ENCODE results near the gene SCAI.

The SCAI gene

GRCh38 chr9:125126019-125126746, 17.1 kb downstream of the SCAI start (continued):
- TF ChIP-seq ZNF155 (tag by site-specific recombination; IDR thresholded peaks at IDR 0.05) (no peak), BCL11A (tag by site-specific recombination; IDR thresholded peaks at IDR 0.05; ENCODE audit: low read depth) (no peak), ZNF654 (tag by site-specific recombination; IDR thresholded peaks at IDR 0.05; ENCODE audit: low read depth) (no peak), ZNF585B (tag by site-specific recombination; IDR thresholded peaks at IDR 0.05) (no peak), OSR2 (tag by site-specific recombination; IDR thresholded peaks at IDR 0.05) (no peak), ZNF48 (tag by site-specific recombination; IDR thresholded peaks at IDR 0.05) (no peak), ZNF292 (tag by site-specific recombination; IDR thresholded peaks at IDR 0.05; ENCODE audit: borderline replicate concordance, low read depth) (no peak), ZNF433 (tag by site-specific recombination; IDR thresholded peaks at IDR 0.05; ENCODE audit: low read depth) (no peak), ZFP69B (tag by site-specific recombination; IDR thresholded peaks at IDR 0.05) (no peak), GLI4 (tag by site-specific recombination; IDR thresholded peaks at IDR 0.05) (no peak), YY1 (tag by site-specific recombination; IDR thresholded peaks at IDR 0.05) (no peak), ZNF610 (tag by site-specific recombination; IDR thresholded peaks at IDR 0.05; ENCODE audit: borderline replicate concordance) (no peak), ZNF214 (tag by site-specific recombination; IDR thresholded peaks at IDR 0.05; ENCODE audit: borderline replicate concordance) (no peak), ZBTB10 (tag by site-specific recombination; IDR thresholded peaks at IDR 0.05) (no peak), ZNF394 (tag by site-specific recombination; IDR thresholded peaks at IDR 0.05; ENCODE audit: borderline replicate concordance) (no peak), GLIS1 (tag by site-specific recombination; IDR thresholded peaks at IDR 0.05) (peak; percentile 16; the same call in 1 of the 2 replicates), ZNF140 (tag by site-specific recombination; IDR thresholded peaks at IDR 0.05) (no peak)
- TF ChIP-seq, protein P1, sequence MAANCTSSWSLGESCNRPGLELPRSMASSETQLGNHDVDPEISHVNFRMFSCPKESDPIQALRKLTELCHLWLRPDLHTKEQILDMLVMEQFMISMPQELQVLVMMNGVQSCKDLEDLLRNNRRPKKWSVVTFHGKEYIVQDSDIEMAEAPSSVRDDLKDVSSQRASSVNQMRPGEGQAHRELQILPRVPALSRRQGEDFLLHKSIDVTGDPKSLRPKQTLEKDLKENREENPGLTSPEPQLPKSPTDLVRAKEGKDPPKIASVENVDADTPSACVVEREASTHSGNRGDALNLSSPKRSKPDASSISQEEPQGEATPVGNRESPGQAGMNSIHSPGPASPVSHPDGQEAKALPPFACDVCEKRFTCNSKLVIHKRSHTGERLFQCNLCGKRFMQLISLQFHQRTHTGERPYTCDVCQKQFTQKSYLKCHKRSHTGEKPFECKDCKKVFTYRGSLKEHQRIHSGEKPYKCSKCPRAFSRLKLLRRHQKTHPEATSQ (tag by site-specific recombination; IDR thresholded peaks at IDR 0.05), result no peak
- TF ChIP-seq, protein P2, sequence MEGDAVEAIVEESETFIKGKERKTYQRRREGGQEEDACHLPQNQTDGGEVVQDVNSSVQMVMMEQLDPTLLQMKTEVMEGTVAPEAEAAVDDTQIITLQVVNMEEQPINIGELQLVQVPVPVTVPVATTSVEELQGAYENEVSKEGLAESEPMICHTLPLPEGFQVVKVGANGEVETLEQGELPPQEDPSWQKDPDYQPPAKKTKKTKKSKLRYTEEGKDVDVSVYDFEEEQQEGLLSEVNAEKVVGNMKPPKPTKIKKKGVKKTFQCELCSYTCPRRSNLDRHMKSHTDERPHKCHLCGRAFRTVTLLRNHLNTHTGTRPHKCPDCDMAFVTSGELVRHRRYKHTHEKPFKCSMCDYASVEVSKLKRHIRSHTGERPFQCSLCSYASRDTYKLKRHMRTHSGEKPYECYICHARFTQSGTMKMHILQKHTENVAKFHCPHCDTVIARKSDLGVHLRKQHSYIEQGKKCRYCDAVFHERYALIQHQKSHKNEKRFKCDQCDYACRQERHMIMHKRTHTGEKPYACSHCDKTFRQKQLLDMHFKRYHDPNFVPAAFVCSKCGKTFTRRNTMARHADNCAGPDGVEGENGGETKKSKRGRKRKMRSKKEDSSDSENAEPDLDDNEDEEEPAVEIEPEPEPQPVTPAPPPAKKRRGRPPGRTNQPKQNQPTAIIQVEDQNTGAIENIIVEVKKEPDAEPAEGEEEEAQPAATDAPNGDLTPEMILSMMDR (tag by site-specific recombination; IDR thresholded peaks at IDR 0.05), result no peak

GRCh38 chr9:125125523-125125922, 17.8 kb downstream of the SCAI start:
- Histone ChIP-seq H3K4me1 (ENCODE audit: control insufficient read depth, insufficient read depth, low read length) (no peaks in the 10 kb centered on the region), H3K4me3 (ENCODE audit: low read depth, low read length) (no peak overlapping the region), H3K9me3 (ENCODE audit: control insufficient read depth, insufficient read depth, low read depth, low read length) (no peaks in the 10 kb centered on the region), H3K27ac (ENCODE audit: extremely low read depth, low read depth, low read length) (no peak overlapping the region), H3K36me3 (ENCODE audit: control insufficient read depth in 2 of 2, insufficient read depth in 1 of 2, low read length in 2 of 2) (no peaks in the 10 kb centered on the region)
- POLR2A ChIA-PET, result no interaction called here
- TF ChIP-seq OVOL3 (tag by site-specific recombination; IDR thresholded peaks at IDR 0.05) (no peak), GLIS1 (tag by site-specific recombination; IDR thresholded peaks at IDR 0.05) (no peak), ZNF747 (tag by site-specific recombination; IDR thresholded peaks at IDR 0.05) (no peak), ZSCAN16 (tag by site-specific recombination; IDR thresholded peaks at IDR 0.05) (no peak), ZNF239 (tag by site-specific recombination; IDR thresholded peaks at IDR 0.05) (no peak), GLI2 (tag by site-specific recombination; IDR thresholded peaks at IDR 0.05; ENCODE audit: borderline replicate concordance, low read depth) (no peak), ZNF132 (tag by site-specific recombination; IDR thresholded peaks at IDR 0.05; ENCODE audit: borderline replicate concordance) (no peak)
- CTCF ChIA-PET, result interaction anchor here (0.6 to 1.2 kb wide), 2 partner anchors 19 to 273 kb away, joined by 3 to 4 read pairs; partner anchors contain the start of gene WDR38
